ENCODE results near the gene WDR7. TPM values are rescaled to one million over a fixed set of nuclear protein-coding genes. Genes with fewer than 3 reads are reported as not detected.

The WDR7 gene
- total and polyA plus RNA-seq, 4 donors, result 27.9 to 126 (median 33.8) TPM

DNA sequence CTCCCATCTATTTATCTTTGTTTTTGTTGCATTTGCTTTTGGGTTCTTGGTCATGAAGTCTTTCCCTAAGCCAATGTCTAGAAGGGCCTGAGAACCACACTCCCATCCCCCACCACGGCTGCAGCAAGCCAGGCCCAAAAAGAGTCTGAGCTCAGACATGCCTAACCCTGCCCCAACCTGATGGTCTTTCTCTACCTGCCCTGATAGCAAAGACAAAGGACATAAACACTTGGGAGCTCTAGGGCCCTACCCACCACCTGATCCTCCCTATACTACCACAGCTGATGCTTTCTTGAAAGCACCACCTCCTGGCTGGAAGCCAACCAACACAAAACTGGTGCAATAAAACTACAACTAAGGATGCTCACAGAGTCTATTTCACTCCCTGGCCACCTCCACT lies 233.4 kb downstream of the WDR7 start:
- WGBS (ENCODE audit: insufficient coverage), result 100% methylated on average over 1 of the region's 1 CpG
- Histone ChIP-seq H3K27ac (ENCODE audit: low read depth, low read length) (no peak overlapping the region), H3K9me3 (ENCODE audit: control insufficient read depth, insufficient read depth, low read length) (peaks cover 2% of the 10 kb centered on the region), H3K4me3 (ENCODE audit: low read depth, low read length) (no peak overlapping the region), H3K4me1 (ENCODE audit: control insufficient read depth, insufficient read depth, low read length) (no peaks in the 10 kb centered on the region), H3K36me3 (ENCODE audit: control insufficient read depth, insufficient read depth, low read length) (no peaks in the 10 kb centered on the region), H3K27me3 (ENCODE audit: control insufficient read depth, insufficient read depth, low read length) (no peaks in the 10 kb centered on the region)
- DNase-seq (ENCODE audit: low read depth in 4 of 6, low spot score in 6 of 6), result no peak

GRCh38 chr18:56888978-56889377 lies 237.8 kb downstream of the WDR7 start:
- Histone ChIP-seq H3K4me3 (ENCODE audit: low read depth, low read length) (no peak overlapping the region), H3K4me1 (ENCODE audit: control insufficient read depth, insufficient read depth, low read length) (no peaks in the 10 kb centered on the region), H3K27ac (ENCODE audit: low read depth, low read length) (no peak overlapping the region), H3K27me3 (ENCODE audit: control insufficient read depth, insufficient read depth, low read length) (no peaks in the 10 kb centered on the region), H3K9me3 (ENCODE audit: control insufficient read depth, insufficient read depth, low read length) (no peaks in the 10 kb centered on the region), H3K36me3 (ENCODE audit: control insufficient read depth, insufficient read depth, low read length) (no peaks in the 10 kb centered on the region)
- no CpG with 5 or more reads among the region's 1 CpG for WGBS (ENCODE audit: insufficient coverage)
- DNase-seq (ENCODE audit: low read depth in 4 of 6, low spot score in 6 of 6), result no peak

DNA sequence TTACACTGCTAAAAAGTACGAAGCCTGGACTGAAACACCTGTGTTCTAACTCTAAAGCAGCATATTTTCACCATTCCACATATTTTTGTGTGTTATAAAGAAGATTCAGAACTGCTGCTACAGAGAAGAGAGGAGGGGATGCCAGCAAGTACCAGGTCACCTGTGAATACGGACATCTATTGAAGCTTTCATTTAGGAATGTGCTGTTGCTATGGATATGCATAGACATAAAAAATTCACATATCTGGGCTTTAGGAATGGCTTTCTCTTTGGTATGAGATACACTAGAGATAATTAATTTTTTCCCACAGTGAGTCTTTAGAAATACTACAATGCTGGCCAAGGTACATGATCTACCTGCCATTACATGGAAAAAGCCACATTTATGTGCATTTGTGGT lies 238.5 kb downstream of the WDR7 start:
- DNase-seq (ENCODE audit: low read depth in 4 of 6, low spot score in 6 of 6), result no peak
- Histone ChIP-seq H3K27me3 (ENCODE audit: control insufficient read depth, insufficient read depth, low read length) (no peaks in the 10 kb centered on the region), H3K4me1 (ENCODE audit: control insufficient read depth, insufficient read depth, low read length) (no peaks in the 10 kb centered on the region), H3K4me3 (ENCODE audit: low read depth, low read length) (no peak overlapping the region), H3K36me3 (ENCODE audit: control insufficient read depth, insufficient read depth, low read length) (no peaks in the 10 kb centered on the region), H3K9me3 (ENCODE audit: control insufficient read depth, insufficient read depth, low read length) (no peaks in the 10 kb centered on the region), H3K27ac (ENCODE audit: low read depth, low read length) (no peak overlapping the region)
- no CpG with 5 or more reads among the region's 2 CpGs for WGBS (ENCODE audit: insufficient coverage)

DNA sequence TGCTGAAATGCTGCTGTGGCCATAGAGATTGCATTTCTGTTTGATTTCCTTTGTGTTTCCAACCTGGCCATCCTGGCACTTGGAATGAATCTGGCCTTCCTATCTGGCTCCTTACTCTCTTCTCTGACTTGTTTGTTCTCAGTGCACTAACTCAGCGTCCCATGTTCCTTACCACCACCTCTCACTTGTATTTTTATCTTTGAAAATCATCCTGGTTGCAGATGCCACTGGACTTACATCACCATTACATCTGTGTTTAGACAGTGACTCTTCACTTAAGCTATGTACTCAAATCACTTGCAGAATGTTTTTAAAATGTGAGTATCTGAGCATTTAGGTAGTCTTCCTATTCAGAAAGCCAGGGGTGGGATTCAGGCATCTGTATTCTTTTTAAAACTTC lies 239.5 kb downstream of the WDR7 start:
- no peak for DNase-seq (ENCODE audit: low read depth in 4 of 6, low spot score in 6 of 6)
- H3K27ac ChIP-seq (ENCODE audit: low read depth, low read length), result no peak overlapping the region
- H3K27me3 ChIP-seq (ENCODE audit: control insufficient read depth, insufficient read depth, low read length), result no peaks in the 10 kb centered on the region
- 60% methylated on average over 1 of the region's 1 CpG for WGBS (ENCODE audit: insufficient coverage)
- H3K9me3 ChIP-seq (ENCODE audit: control insufficient read depth, insufficient read depth, low read length), result no peaks in the 10 kb centered on the region
- H3K4me3 ChIP-seq (ENCODE audit: low read depth, low read length), result no peak overlapping the region
- H3K36me3 ChIP-seq (ENCODE audit: control insufficient read depth, insufficient read depth, low read length), result no peaks in the 10 kb centered on the region
- no peaks in the 10 kb centered on the region for H3K4me1 ChIP-seq (ENCODE audit: control insufficient read depth, insufficient read depth, low read length)

DNA sequence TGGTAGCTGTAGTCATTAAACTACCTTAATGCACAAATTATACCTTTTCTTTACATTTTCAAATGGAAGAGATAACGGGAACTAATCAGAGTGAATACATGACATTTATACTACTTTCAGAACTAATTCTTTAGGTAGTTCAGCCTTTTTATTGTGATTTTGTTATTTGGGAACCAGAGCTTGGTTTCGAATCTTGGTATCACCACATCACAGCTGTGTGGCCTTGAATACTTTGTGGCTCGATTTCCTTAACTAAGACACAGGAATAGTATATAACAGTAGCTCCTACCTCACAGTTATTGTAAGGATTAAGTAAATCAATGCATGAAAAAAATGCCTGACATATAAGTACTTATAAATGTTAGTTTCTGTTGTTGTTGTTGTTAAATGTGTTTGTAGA lies 240.0 kb downstream of the WDR7 start:
- WGBS (ENCODE audit: insufficient coverage), result no CpG with 5 or more reads among the region's 3 CpGs

DNA sequence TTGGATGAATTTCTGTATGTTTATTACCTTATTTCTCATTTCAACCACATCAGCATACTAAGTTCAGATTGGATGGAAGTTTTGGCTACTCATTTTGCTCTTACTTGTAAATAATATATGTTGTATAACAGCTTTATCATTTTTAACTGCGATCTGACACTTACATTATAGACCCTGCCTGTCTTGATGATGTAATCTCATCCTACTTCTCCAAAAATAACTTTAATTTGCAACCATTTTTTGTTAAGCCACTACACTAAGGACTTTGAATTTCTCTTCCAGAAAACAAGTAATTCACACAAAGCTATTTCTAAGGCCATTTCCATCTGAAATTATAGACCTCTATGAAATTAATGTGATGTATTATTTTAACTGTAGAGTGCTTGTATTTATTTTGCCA lies 240.7 kb downstream of the WDR7 start:
- no peak for DNase-seq (ENCODE audit: low read depth in 4 of 6, low spot score in 6 of 6)
- no peak overlapping the region for H3K4me3 ChIP-seq (ENCODE audit: low read depth, low read length)
- H3K36me3 ChIP-seq (ENCODE audit: control insufficient read depth, insufficient read depth, low read length), result no peaks in the 10 kb centered on the region
- H3K27me3 ChIP-seq (ENCODE audit: control insufficient read depth, insufficient read depth, low read length), result no peaks in the 10 kb centered on the region
- H3K9me3 ChIP-seq (ENCODE audit: control insufficient read depth, insufficient read depth, low read length), result no peaks in the 10 kb centered on the region
- H3K4me1 ChIP-seq (ENCODE audit: control insufficient read depth, insufficient read depth, low read length), result no peaks in the 10 kb centered on the region
- 83% methylated on average over 1 of the region's 1 CpG for WGBS (ENCODE audit: insufficient coverage)
- H3K27ac ChIP-seq (ENCODE audit: low read depth, low read length), result no peak overlapping the region

More for the DNA sequence above, 240.0 kb downstream of the WDR7 start:
- Histone ChIP-seq H3K27ac (ENCODE audit: low read depth, low read length) (no peak overlapping the region), H3K9me3 (ENCODE audit: control insufficient read depth, insufficient read depth, low read length) (no peaks in the 10 kb centered on the region), H3K4me3 (ENCODE audit: low read depth, low read length) (no peak overlapping the region), H3K4me1 (ENCODE audit: control insufficient read depth, insufficient read depth, low read length) (no peaks in the 10 kb centered on the region), H3K27me3 (ENCODE audit: control insufficient read depth, insufficient read depth, low read length) (no peaks in the 10 kb centered on the region), H3K36me3 (ENCODE audit: control insufficient read depth, insufficient read depth, low read length) (no peaks in the 10 kb centered on the region)
- no peak for DNase-seq (ENCODE audit: low read depth in 4 of 6, low spot score in 6 of 6)

DNA sequence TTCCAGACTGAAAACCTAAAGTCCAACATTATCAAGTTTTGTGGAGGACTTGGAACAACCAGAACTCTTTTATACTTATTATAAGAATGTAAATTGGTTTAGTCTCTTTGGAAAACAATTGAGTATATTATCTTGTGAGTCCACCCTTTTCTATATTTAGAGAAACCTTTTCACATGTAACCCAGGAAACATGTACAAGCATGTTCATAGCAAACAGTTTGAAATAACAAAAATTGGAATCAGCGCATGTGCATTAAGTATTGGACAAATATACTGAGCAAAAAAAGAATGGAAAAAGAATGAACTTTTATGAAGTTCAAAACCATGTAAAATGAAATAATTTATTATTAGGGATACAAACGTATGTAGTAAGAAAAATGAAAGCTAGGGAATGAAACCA lies 246.0 kb downstream of the WDR7 start:
- Histone ChIP-seq H3K9me3 (ENCODE audit: control insufficient read depth, insufficient read depth, low read length) (no peaks in the 10 kb centered on the region), H3K36me3 (ENCODE audit: control insufficient read depth, insufficient read depth, low read length) (no peaks in the 10 kb centered on the region), H3K4me1 (ENCODE audit: control insufficient read depth, insufficient read depth, low read length) (no peaks in the 10 kb centered on the region), H3K27ac (ENCODE audit: low read depth, low read length) (no peak overlapping the region), H3K27me3 (ENCODE audit: control insufficient read depth, insufficient read depth, low read length) (no peaks in the 10 kb centered on the region), H3K4me3 (ENCODE audit: low read depth, low read length) (no peak overlapping the region)
- no CpG with 5 or more reads among the region's 2 CpGs for WGBS (ENCODE audit: insufficient coverage)
- no peak for DNase-seq (ENCODE audit: low read depth in 4 of 6, low spot score in 6 of 6)

- Histone ChIP-seq H3K9me3 (ENCODE audit: control insufficient read depth, insufficient read depth, low read length) (no peaks in the 10 kb centered on the region), H3K36me3 (ENCODE audit: control insufficient read depth, insufficient read depth, low read length) (no peaks in the 10 kb centered on the region), H3K4me3 (ENCODE audit: low read depth, low read length) (no peak overlapping the region), H3K27me3 (ENCODE audit: control insufficient read depth, insufficient read depth, low read length) (no peaks in the 10 kb centered on the region), H3K4me1 (ENCODE audit: control insufficient read depth, insufficient read depth, low read length) (no peaks in the 10 kb centered on the region), H3K27ac (ENCODE audit: low read depth, low read length) (no peak overlapping the region)
- DNase-seq (ENCODE audit: low read depth in 4 of 6, low spot score in 6 of 6), result no peak
- no CpG with 5 or more reads among the region's 1 CpG for WGBS (ENCODE audit: insufficient coverage)
These were observed 248.5 kb downstream of the WDR7 start for GRCh38 chr18:56899660-56900059.

GRCh38 chr18:56900195-56901094 lies 249.3 kb downstream of the WDR7 start:
- no peaks in the 10 kb centered on the region for H3K4me1 ChIP-seq (ENCODE audit: control insufficient read depth, insufficient read depth, low read length)
- WGBS (ENCODE audit: insufficient coverage), result 97% methylated on average over 4 of the region's 7 CpGs
- no peaks in the 10 kb centered on the region for H3K27me3 ChIP-seq (ENCODE audit: control insufficient read depth, insufficient read depth, low read length)
- H3K36me3 ChIP-seq (ENCODE audit: control insufficient read depth, insufficient read depth, low read length), result no peaks in the 10 kb centered on the region
- DNase-seq (ENCODE audit: low read depth in 4 of 6, low spot score in 6 of 6), result peak in 1 of 6 donors; percentile 16
- no peak overlapping the region for H3K4me3 ChIP-seq (ENCODE audit: low read depth, low read length)
- no peak overlapping the region for H3K27ac ChIP-seq (ENCODE audit: low read depth, low read length)
- no peaks in the 10 kb centered on the region for H3K9me3 ChIP-seq (ENCODE audit: control insufficient read depth, insufficient read depth, low read length)

DNA sequence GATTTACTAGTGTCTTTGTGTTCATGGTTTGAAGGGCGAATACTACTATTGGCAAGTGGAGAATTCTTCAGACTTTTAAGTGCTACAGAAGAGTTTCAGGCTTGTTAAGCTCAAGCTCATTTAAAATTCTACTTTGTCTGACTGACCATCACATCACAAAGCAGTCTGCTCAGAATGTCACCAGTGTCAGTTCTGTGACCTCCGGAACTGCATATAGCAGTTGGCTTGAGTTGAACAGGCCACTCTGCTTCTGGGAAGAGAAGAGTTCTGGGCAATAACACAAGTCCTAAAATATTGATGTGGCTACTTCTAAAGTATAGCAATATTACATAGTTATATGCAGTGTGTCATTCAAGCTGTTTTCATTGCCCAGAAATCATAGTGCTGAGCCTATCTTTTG lies 250.8 kb downstream of the WDR7 start:
- H3K27me3 ChIP-seq (ENCODE audit: control insufficient read depth, insufficient read depth, low read length), result no peaks in the 10 kb centered on the region
- H3K27ac ChIP-seq (ENCODE audit: low read depth, low read length), result no peak overlapping the region

More for the DNA sequence above, 250.8 kb downstream of the WDR7 start:
- DNase-seq (ENCODE audit: low read depth in 4 of 6, low spot score in 6 of 6), result peak in 1 of 6 donors; percentile 17
- H3K4me1 ChIP-seq (ENCODE audit: control insufficient read depth, insufficient read depth, low read length), result no peaks in the 10 kb centered on the region
- H3K9me3 ChIP-seq (ENCODE audit: control insufficient read depth, insufficient read depth, low read length), result no peaks in the 10 kb centered on the region
- no peak overlapping the region for H3K4me3 ChIP-seq (ENCODE audit: low read depth, low read length)
- H3K36me3 ChIP-seq (ENCODE audit: control insufficient read depth, insufficient read depth, low read length), result no peaks in the 10 kb centered on the region
- no CpG with 5 or more reads among the region's 2 CpGs for WGBS (ENCODE audit: insufficient coverage)
